HepG2 (cell line): ENCODE measurements around the gene F12. TPM values are rescaled to one million over a fixed set of nuclear protein-coding genes. Genes with fewer than 3 reads are reported as not detected.

Experiments
- ATAC-seq: fragments of 200-7000 bp; cut with Tn5 transposase; 3 replicates; pipeline ENCODE4 v1.9.1; 2020; ENCODE audit warnings: mild to moderate bottlenecking, moderate library complexity
- BruUV-seq: library from RNA; stranded (reverse); fragments of 400-500 nt; replicated peaks from 2 replicates; lab custom pipeline; 2021; lab: Mats Ljungman, UMichigan
- CTCF ChIA-PET: fragments of 300-600 bp; formaldehyde crosslinking; extraction: SDS; loops from one replicate; lab custom pipeline; 2021; ENCODE audit warnings: low total read pairs, inconsistent platforms, low intra/inter-chr PET ratio; lab: Yijun Ruan, JAX
- POLR2A ChIA-PET: fragments of 350-600 bp; sonication (Branson Sonifier 250); formaldehyde crosslinking; loops from one replicate; lab custom pipeline; 2020; ENCODE audit warnings: antibody characterized with exemption, inconsistent platforms; lab: Yijun Ruan, JAX
- DNase-seq: peaks from one replicate; pipeline ENCODE4 v3.0.0-alpha.2; 2015; ENCODE audit warnings: low spot score
- FAIRE-seq: peaks from 3 replicates; lab custom pipeline; 2011; peaks lifted over from hg19 to GRCh38; lab: Jason Lieb, UNC
- H2AFZ ChIP-seq: one replicate; pipeline ENCODE4 v1.6.1; 2011; ENCODE audit warnings: low read length, inconsistent platforms
- H3K27ac ChIP-seq: fragments of 300-600 bp; 3 replicates; pipeline ENCODE4 v1.8.0; 2011; ENCODE audit warnings: mixed run types, mild to moderate bottlenecking, mixed read lengths, low read length, inconsistent platforms; ENCODE audit not compliant: insufficient read depth; ENCODE audit errors: extremely low read length
- H3K27me3 ChIP-seq, 2 experiments: fragments of 200-600 bp in 1 of 2; 2 replicates in 1 of 2; 3 replicates in 1 of 2; pipeline versions ENCODE4 v1.6.0 to v1.8.0; 2011; ENCODE audit warnings: low read length in 2 of 2, mild to moderate bottlenecking in 2 of 2, moderate library complexity in 2 of 2, inconsistent platforms in 1 of 2; ENCODE audit not compliant: insufficient read depth in 2 of 2, control insufficient read depth in 1 of 2
- H3K36me3 ChIP-seq, 2 experiments: fragments of 200-600 bp in 1 of 2; replicated peaks in 1 of 2; 2 replicates in 1 of 2; 3 replicates in 1 of 2; pipeline versions ENCODE4 v1.5.1 to v1.8.0; 2011; ENCODE audit warnings: low read length in 2 of 2, inconsistent platforms in 1 of 2; ENCODE audit not compliant: insufficient read depth in 2 of 2, control insufficient read depth in 1 of 2
- H3K4me1 ChIP-seq: 2 replicates; pipeline ENCODE4 v1.5.1; 2012; ENCODE audit warnings: low read length, inconsistent platforms; ENCODE audit not compliant: insufficient read depth
- H3K4me2 ChIP-seq: 2 replicates; pipeline ENCODE4 v1.6.0; 2011; ENCODE audit warnings: low read depth, low read length, inconsistent platforms
- H3K4me3 ChIP-seq, 3 experiments: fragments of 200-600 bp in 1 of 3; sonication (generic), shearing (Covaris generic) in 1 of 3; replicated peaks in 1 of 3; 2 replicates each; pipeline ENCODE4 v1.5.1; 2011 to 2016; ENCODE audit warnings: low read length in 3 of 3, inconsistent platforms in 2 of 3, low read depth in 2 of 3, mild to moderate bottlenecking in 2 of 3, control low read depth in 1 of 3, mixed read lengths in 1 of 3; ENCODE audit not compliant: insufficient read depth in 1 of 3
- H3K79me2 ChIP-seq: one replicate; pipeline ENCODE4 v1.6.1; 2011; ENCODE audit warnings: low read length, inconsistent platforms; ENCODE audit not compliant: insufficient read depth
- H3K9ac ChIP-seq: 2 replicates; pipeline ENCODE4 v1.6.0; 2011; ENCODE audit warnings: mild to moderate bottlenecking, low read depth, low read length, inconsistent platforms; ENCODE audit not compliant: insufficient read depth
- H3K9me3 ChIP-seq: 2 replicates; pipeline ENCODE4 v1.5.1; 2012; ENCODE audit warnings: mild to moderate bottlenecking, low read length
- H4K20me1 ChIP-seq: 2 replicates; pipeline ENCODE4 v1.6.0; 2011; ENCODE audit warnings: inconsistent platforms, mild to moderate bottlenecking, low read length, moderate library complexity; ENCODE audit not compliant: insufficient read depth
- ARNT ChIP-seq: fragments of 450-650 bp; IDR thresholded peaks from 2 replicates; pipeline ENCODE4 v1.6.1; 2017
- GATAD2A ChIP-seq: IDR thresholded peaks from 2 replicates; pipeline ENCODE4 v1.6.1; 2016
- HNRNPK ChIP-seq: fragments of 200-400 bp; formaldehyde crosslinking; IDR thresholded peaks from 2 replicates; pipeline ENCODE4 v1.6.1; 2018; ENCODE audit warnings: low read length, low read depth, moderate library complexity, mild to moderate bottlenecking; ENCODE audit not compliant: poor library complexity, severe bottlenecking
- IRF1 ChIP-seq: sonication (generic); formaldehyde crosslinking; IDR thresholded peaks from 2 replicates; pipeline ENCODE4 v1.4.0; 2020; ENCODE audit warnings: low read depth, mild to moderate bottlenecking, missing genetic modification reagents
- NFKB2 ChIP-seq: sonication (generic); formaldehyde crosslinking; IDR thresholded peaks from 2 replicates; pipeline ENCODE4 v1.4.0; 2020; ENCODE audit warnings: missing genetic modification reagents, borderline replicate concordance
- NFRKB ChIP-seq: fragments of 450-650 bp; IDR thresholded peaks from 2 replicates; pipeline ENCODE4 v1.6.1; 2017
- PBX3 ChIP-seq: sonication (generic); formaldehyde crosslinking; IDR thresholded peaks from 2 replicates; pipeline ENCODE4 v1.8.1; 2023; ENCODE audit warnings: missing genetic modification reagents, inconsistent platforms, borderline replicate concordance
- POLR2A ChIP-seq, 2 experiments: IDR thresholded peaks; 2 replicates each; pipeline ENCODE4 v1.6.1; 2011; ENCODE audit warnings: low read depth in 2 of 2, low read length in 2 of 2, mild to moderate bottlenecking in 1 of 2, moderate library complexity in 1 of 2; ENCODE audit not compliant: insufficient read depth in 1 of 2
- RFXAP ChIP-seq: sonication (generic); formaldehyde crosslinking; IDR thresholded peaks from 2 replicates; pipeline ENCODE4 v1.4.0; 2020; ENCODE audit warnings: missing genetic modification reagents, borderline replicate concordance
- SMAD9 ChIP-seq: sonication (generic); formaldehyde crosslinking; IDR thresholded peaks from 2 replicates; pipeline ENCODE4 v1.5.1; 2020; ENCODE audit warnings: mild to moderate bottlenecking, missing genetic modification reagents
- SOX13 ChIP-seq, 3 experiments: fragments of 450-650 bp in 1 of 3; sonication (generic) in 1 of 3; formaldehyde crosslinking in 1 of 3; IDR thresholded peaks in 2 of 3; conservative IDR thresholded peaks in 1 of 3; 2 replicates each; pipeline versions ENCODE4 v1.5.0 to v1.6.1; 2016 to 2020; ENCODE audit warnings: antibody characterized with exemption in 1 of 3, mild to moderate bottlenecking in 1 of 3, missing compliant biosample characterization in 1 of 3, missing genetic modification reagents in 1 of 3, moderate library complexity in 1 of 3
- TEAD3 ChIP-seq: optimal IDR thresholded peaks from 2 replicates; pipeline ENCODE3; 2016; ENCODE audit warnings: borderline replicate concordance
- ZKSCAN5 ChIP-seq: sonication (generic); formaldehyde crosslinking; IDR thresholded peaks from 2 replicates; pipeline ENCODE4 v1.5.1; 2020; ENCODE audit warnings: mild to moderate bottlenecking, missing genetic modification reagents
- ZNF574 ChIP-seq: sonication (generic); formaldehyde crosslinking; IDR thresholded peaks from 2 replicates; pipeline ENCODE4 v1.4.0; 2020; ENCODE audit warnings: missing genetic modification reagents
- ZNF607 ChIP-seq: sonication (generic); formaldehyde crosslinking; IDR thresholded peaks from 2 replicates; pipeline ENCODE4 v1.5.1; 2020; ENCODE audit warnings: missing genetic modification reagents, mild to moderate bottlenecking, borderline replicate concordance
- ZNF792 ChIP-seq: IDR thresholded peaks from 2 replicates; pipeline ENCODE4 v1.6.1; 2016
- WGBS: methylation state at CpG from one replicate; pipeline ENCODE4 v1.1.6; 2017; ENCODE audit warnings: low lambda C conversion rate; 5-methylcytosine and 5-hydroxymethylcytosine counted together
- in situ Hi-C: cut with HindIII; loops from 2 replicates; pipeline ENCODE4 v1.10.0; 2017; ENCODE audit warnings: low pct_unique_long_range_greater_than_20kb; ENCODE audit not compliant: extremely low pct_ligation_motif_present
- intact Hi-C: fragments of 100-400 bp; cut with micrococcal nuclease; formaldehyde crosslinking; loops from one replicate; pipeline ENCODE4 v1.10.0; 2022; ENCODE audit not compliant: unreplicated experiment
- polyA plus RNA-seq, 8 experiments: library from polyadenylated mRNA; depleted of rRNA in 3 of 8; stranded (reverse) in 7 of 8; unstranded in 1 of 8; fragments of >200 nt; fragmentation: Illumina TruSeq in 4 of 8; extraction: Trizol in 4 of 8; gene quantifications; 2 replicates each; pipeline versions ENCODE4 v1.2.1 to v1.2.3, GENCODE V29; 2011 to 2016; ENCODE audit warnings: low read depth in 4 of 8, missing spikeins in 1 of 8, mixed read lengths in 1 of 8; ENCODE audit not compliant: insufficient read depth in 1 of 8
- total RNA-seq, 5 experiments: library from RNA; depleted of rRNA; stranded (reverse); fragments of >200 nt; fragmentation: Illumina TruSeq; extraction: Trizol; gene quantifications; 2 replicates each; pipeline ENCODE4 v1.2.3, GENCODE V29; 2016; ENCODE audit warnings: low read depth in 1 of 5
- TF ChIP-seq, protein P1 (sequence below): sonication (generic); formaldehyde crosslinking; IDR thresholded peaks from 2 replicates; pipeline ENCODE4 v1.8.0; 2022; ENCODE audit warnings: missing genetic modification reagents, mild to moderate bottlenecking, borderline replicate concordance
- TF ChIP-seq, protein P2 (sequence below): sonication (generic); formaldehyde crosslinking; IDR thresholded peaks from 2 replicates; pipeline ENCODE4 v1.8.1; 2023; ENCODE audit warnings: mild to moderate bottlenecking, missing genetic modification reagents, borderline replicate concordance

The F12 gene
- total and polyA plus RNA-seq, 2 of the 13 experiments (the other 11 are each of a cell fraction or from before 2014, with no cell fraction given), result 2.5 to 3.0 TPM

DNA sequence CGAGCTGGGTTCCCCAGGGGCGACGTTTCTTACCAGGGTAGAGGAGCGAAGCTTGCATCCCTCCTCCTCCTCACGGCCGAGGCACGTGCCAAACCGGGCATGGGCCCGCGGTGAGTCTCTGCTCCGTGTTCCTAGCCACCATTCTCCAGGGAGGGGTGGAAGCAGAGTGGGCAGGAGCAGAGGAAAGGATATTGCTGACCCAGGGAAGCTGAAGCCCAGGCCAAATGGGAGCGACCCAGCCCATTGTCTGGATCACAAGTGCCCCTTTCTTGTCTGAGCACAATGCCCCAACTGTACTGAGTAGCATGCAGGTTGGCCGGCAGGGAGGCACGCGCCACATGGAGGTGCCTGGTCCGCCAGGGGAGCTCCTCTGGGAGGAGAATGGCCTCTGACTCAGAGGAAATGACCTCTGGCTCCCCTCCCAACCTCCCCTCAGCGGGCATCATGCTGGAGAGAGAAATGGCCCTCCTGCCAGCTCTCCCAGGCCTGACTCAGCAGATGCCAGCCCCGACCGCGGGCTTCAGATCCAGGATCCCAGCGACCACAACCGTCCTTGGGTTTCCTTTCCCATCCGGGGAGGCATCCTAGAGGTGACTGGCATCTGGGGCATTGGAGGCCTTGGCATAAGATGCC lies 38.4 kb upstream of the F12 start:
- FAIRE-seq (peak; percentile 75), DNase-seq (peak; percentile 91), ATAC-seq (peak; percentile 84)
- peaks cover 53% of the 10 kb centered on the region for H3K4me1 ChIP-seq
- in situ Hi-C loops (loop anchor here (5.0 kb wide), 1 partner anchor 135 kb away; the partner anchor contains the start of gene MXD3), intact Hi-C loops (loop anchor here (5.0 kb wide), 1 partner anchor 120 kb away; no protein-coding TSS in a partner anchor)
- peaks cover under 1 to 3% of the 10 kb centered on the region in 2 experiments; a peak in 1 of 5 replicates for H3K36me3 ChIP-seq
- POLR2A ChIA-PET, result interaction anchor here (0.7 to 4.2 kb wide), 24 partner anchors 8 to 96 kb away, joined by 3 to 19 read pairs (median 4); partner anchors contain the start of genes F12, GRK6, LMAN2 and PDLIM7
- peak overlapping the region; percentile 99 for H3K4me2 ChIP-seq
- peak overlapping the region; percentile 74 for H3K27ac ChIP-seq
- H3K9ac ChIP-seq, result peak overlapping the region; percentile 82
- H4K20me1 ChIP-seq, result peaks cover 2% of the 10 kb centered on the region; the same call in 1 of the 2 replicates
- no peaks in the 10 kb centered on the region for H3K79me2 ChIP-seq
- CTCF ChIA-PET, result interaction anchor here (1.4 kb wide), 1 partner anchor 9 kb away, joined by 5 read pairs; no protein-coding TSS in a partner anchor
- WGBS, result 0% methylated on average over 7 of the region's 23 CpGs
- H3K4me3 ChIP-seq, result peak overlapping the region; percentile 46 to 80 (median 55); a peak in 5 of 6 replicates
- no peak overlapping the region for H2AFZ ChIP-seq
- H3K9me3 ChIP-seq, result no peaks in the 10 kb centered on the region
- H3K27me3 ChIP-seq, result no peaks in the 10 kb centered on the region
- BruUV-seq, result no TSS peak
- TF ChIP-seq ZKSCAN5 (CRISPR knock-in tag), result no peak
- peak; percentile 60 for TF ChIP-seq GATAD2A (CRISPR knock-in tag)
- TF ChIP-seq SOX13 (IDR thresholded peaks at IDR 0.05), result peak; percentile 81
- peak in 1 of 2 experiments; percentile 92; a peak in 2 of 4 replicates for TF ChIP-seq SOX13 (CRISPR knock-in tag; conservative IDR thresholded peaks at IDR 0.05 in 1 of 2, IDR thresholded peaks at IDR 0.05 in 1 of 2)
- TF ChIP-seq ARNT, result no peak
- peak; percentile 58 for TF ChIP-seq TEAD3
- TF ChIP-seq HNRNPK, result no peak
- peak; percentile 50 for TF ChIP-seq ZNF574 (CRISPR knock-in tag)
- no peak for TF ChIP-seq NFKB2
- TF ChIP-seq, protein P1, sequence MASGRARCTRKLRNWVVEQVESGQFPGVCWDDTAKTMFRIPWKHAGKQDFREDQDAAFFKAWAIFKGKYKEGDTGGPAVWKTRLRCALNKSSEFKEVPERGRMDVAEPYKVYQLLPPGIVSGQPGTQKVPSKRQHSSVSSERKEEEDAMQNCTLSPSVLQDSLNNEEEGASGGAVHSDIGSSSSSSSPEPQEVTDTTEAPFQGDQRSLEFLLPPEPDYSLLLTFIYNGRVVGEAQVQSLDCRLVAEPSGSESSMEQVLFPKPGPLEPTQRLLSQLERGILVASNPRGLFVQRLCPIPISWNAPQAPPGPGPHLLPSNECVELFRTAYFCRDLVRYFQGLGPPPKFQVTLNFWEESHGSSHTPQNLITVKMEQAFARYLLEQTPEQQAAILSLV (CRISPR knock-in tag), result no peak
- TF ChIP-seq ZNF607, result 0 out of 2 replicates have a peak, but pooled peaks have one; percentile 36
- TF ChIP-seq, protein P2, sequence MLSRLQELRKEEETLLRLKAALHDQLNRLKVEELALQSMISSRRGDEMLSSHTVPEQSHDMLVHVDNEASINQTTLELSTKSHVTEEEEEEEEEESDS (CRISPR knock-in tag), result no peak
- no peak for TF ChIP-seq SMAD9
- TF ChIP-seq PBX3 (CRISPR knock-in tag), result no peak
- TF ChIP-seq NFRKB, result no peak
- TF ChIP-seq ZNF792 (CRISPR knock-in tag), result no peak
- no peak for TF ChIP-seq IRF1 (CRISPR knock-in tag)
- TF ChIP-seq RFXAP (CRISPR knock-in tag), result no peak; the same call in 1 of the 2 replicates
- peak in 1 of 2 experiments; percentile 85; a peak in 2 of 4 replicates for TF ChIP-seq POLR2A (IDR thresholded peaks at IDR 0.05; ENCODE audit: insufficient read depth in 1 of 2, low read depth in 2 of 2, low read length in 2 of 2)
